GM23338 (cell line): ENCODE results near the gene ASTN1.

ENCODE experiments used
- CREB1 ChIP-seq: fragments of 250-450 bp; sonication (Bioruptor Pico); IDR thresholded peaks from 2 replicates; pipeline ENCODE4 v1.5.0; 2020; ENCODE audit warnings: low read depth, mild to moderate bottlenecking, moderate library complexity
- CTCF ChIP-seq, 2 experiments: fragments of 200-600 bp in 1 of 2; sonication (generic) in 1 of 2; conservative IDR thresholded peaks; 2 replicates each; pipeline versions ENCODE4 v1.5.1 to v1.6.1; 2016 to 2017; ENCODE audit warnings: antibody characterized with exemption in 2 of 2, low read depth in 2 of 2, mild to moderate bottlenecking in 2 of 2, moderate library complexity in 1 of 2
- EZH2 ChIP-seq: fragments of 200-600 bp; sonication (generic); IDR thresholded peaks from one replicate; pipeline ENCODE4 v1.8.0; 2017; ENCODE audit warnings: antibody characterized with exemption, mild to moderate bottlenecking, low read depth; ENCODE audit not compliant: unreplicated experiment
- EZH2phosphoT487 ChIP-seq: fragments of 200-600 bp; sonication (generic); IDR thresholded peaks from one replicate; pipeline ENCODE4 v1.8.1; 2018; ENCODE audit warnings: antibody characterized with exemption; ENCODE audit not compliant: unreplicated experiment
- POLR2AphosphoS5 ChIP-seq: IDR thresholded peaks from 2 replicates; pipeline ENCODE4 v1.6.1; 2016; ENCODE audit warnings: antibody characterized with exemption, low read depth

GRCh38 chr1:176976225-176976624, 188.3 kb downstream of the ASTN1 start:
- TF ChIP-seq CTCF (conservative IDR thresholded peaks at IDR 0.05; ENCODE audit: low read depth in 2 of 2) = no peak
- TF ChIP-seq CREB1 (CRISPR knock-in tag) = no peak
- TF ChIP-seq EZH2 = no peak
- TF ChIP-seq POLR2AphosphoS5 = no peak
- no peak for TF ChIP-seq EZH2phosphoT487
